ENCODE measurements around the gene ISLR.

DNA sequence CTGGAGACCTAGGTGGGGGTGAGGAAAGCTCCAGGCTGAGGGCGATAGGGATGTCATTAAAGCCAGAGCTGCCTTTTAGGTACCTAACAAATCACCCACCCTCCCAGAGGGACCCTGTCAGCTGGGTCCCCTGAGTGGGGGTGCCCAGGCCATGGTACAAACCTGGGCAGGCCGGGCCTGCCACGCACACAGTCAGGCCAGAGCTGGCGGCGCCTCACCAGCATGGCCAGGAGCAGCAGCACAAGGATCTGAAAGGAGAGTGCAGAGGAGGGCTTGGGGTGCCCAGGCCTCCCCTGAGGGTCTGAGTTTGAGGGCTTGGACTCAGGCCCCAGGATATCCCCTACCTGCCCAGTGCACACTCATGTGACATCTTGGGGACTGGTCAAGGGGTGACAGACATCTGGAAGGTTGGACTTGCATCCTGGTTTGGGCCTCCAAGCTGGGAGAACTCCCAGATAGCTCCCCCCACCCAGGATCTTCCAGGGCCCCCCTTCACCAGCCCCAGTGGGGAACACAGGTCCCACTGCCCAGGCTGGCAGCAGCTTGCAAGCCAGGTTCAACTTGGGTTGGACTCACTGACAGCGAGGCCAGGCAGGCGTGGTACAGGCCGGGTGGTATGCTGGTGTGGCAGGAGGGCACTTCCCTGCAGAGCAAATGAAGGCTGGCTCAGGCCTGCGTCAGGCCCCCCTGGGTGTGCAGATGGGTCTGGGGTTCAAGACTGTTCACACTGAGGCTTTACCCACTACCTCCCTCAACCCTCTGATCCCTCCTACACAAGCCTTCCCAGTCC, 23.9 kb downstream of the ISLR start:
- TF ChIP-seq, protein P1, sequence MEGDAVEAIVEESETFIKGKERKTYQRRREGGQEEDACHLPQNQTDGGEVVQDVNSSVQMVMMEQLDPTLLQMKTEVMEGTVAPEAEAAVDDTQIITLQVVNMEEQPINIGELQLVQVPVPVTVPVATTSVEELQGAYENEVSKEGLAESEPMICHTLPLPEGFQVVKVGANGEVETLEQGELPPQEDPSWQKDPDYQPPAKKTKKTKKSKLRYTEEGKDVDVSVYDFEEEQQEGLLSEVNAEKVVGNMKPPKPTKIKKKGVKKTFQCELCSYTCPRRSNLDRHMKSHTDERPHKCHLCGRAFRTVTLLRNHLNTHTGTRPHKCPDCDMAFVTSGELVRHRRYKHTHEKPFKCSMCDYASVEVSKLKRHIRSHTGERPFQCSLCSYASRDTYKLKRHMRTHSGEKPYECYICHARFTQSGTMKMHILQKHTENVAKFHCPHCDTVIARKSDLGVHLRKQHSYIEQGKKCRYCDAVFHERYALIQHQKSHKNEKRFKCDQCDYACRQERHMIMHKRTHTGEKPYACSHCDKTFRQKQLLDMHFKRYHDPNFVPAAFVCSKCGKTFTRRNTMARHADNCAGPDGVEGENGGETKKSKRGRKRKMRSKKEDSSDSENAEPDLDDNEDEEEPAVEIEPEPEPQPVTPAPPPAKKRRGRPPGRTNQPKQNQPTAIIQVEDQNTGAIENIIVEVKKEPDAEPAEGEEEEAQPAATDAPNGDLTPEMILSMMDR (conservative IDR thresholded peaks at IDR 0.05): no peak
- no peak for TF ChIP-seq EZH2 (IDR thresholded peaks at IDR 0.05; ENCODE audit: low read depth)

Measured in PC-9 (cell line).